CD4-positive, alpha-beta T cell treated with Interleukin-6 for 4 hours (primary cell): ENCODE results near the gene HCN1.

Experiments used
- DNase-seq: peaks from one replicate; pipeline ENCODE4 v3.0.0-alpha.2; 2020; ENCODE audit warnings: mixed read lengths

The HCN1 gene

GRCh38 chr5:45696206-45696836, at the start of gene HCN1:
TSS of gene HCN1 (minus strand) at chr5:45696380.
- DNase-seq: no peak

- no peak for DNase-seq
Observed at GRCh38 chr5:45741110-45741509, 44.9 kb upstream of the HCN1 start.

DNA sequence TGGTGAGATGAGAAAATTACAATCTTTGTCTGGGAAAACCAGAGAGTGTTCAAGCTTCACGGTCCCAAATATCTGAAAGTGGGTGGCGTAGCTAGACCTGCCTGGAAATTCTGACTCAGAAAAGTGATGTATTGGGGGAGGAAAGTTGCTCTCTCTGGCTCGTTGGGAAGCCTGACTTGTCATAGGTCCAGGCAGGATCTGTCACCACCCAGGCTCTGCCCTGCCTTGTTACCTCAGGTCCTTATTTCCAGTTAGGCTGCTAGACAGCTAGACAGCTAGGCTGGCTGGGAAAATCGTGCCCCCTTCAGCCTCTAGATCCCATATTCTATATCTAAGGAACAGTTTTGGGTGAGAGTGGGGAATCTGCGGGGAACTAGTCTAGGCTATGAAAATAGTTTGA, 41.0 kb upstream of the HCN1 start:
- DNase-seq: no peak

- no peak for DNase-seq
Observed at GRCh38 chr5:45725537-45725936, 29.4 kb upstream of the HCN1 start.

DNA sequence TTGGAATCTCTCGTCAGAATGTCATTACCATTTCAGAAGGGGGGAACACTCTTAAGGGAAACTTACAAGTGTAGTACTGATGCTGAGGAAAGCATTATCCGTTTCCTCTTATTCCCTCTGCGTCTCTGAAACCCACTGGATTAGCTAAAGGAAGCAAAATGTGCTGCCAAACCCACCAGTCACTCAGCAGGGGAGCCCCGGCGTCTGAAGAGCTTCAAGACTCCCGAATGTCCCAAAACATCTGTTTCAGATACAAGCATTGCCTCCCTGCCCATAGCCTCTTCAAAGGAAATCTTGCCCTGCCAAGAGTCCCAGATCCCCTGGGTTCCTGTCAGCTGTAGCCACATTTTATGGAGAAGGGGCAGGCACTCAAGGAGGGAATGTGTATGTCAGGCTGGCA, 1.0 kb upstream of the HCN1 start:
- no peak for DNase-seq

DNA sequence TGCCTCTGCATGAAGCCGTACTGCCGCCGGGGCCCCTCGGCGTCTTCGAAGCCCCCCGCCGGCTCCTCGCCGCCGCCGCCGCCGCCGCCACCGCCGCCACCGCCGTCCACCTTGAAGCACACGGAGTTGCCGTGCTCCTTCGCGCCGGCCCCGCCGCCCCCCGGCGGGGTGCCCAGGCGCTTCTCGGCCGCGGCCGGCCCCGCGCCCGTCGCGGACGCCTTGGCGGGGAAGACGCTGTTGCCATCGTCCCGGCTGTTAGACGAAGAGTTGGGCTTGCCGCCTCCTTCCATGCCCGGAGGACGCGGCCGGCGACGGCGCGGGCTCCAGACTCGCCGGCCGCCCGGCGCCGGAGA, 400 bp downstream of the HCN1 start:
- no peak for DNase-seq

DNA sequence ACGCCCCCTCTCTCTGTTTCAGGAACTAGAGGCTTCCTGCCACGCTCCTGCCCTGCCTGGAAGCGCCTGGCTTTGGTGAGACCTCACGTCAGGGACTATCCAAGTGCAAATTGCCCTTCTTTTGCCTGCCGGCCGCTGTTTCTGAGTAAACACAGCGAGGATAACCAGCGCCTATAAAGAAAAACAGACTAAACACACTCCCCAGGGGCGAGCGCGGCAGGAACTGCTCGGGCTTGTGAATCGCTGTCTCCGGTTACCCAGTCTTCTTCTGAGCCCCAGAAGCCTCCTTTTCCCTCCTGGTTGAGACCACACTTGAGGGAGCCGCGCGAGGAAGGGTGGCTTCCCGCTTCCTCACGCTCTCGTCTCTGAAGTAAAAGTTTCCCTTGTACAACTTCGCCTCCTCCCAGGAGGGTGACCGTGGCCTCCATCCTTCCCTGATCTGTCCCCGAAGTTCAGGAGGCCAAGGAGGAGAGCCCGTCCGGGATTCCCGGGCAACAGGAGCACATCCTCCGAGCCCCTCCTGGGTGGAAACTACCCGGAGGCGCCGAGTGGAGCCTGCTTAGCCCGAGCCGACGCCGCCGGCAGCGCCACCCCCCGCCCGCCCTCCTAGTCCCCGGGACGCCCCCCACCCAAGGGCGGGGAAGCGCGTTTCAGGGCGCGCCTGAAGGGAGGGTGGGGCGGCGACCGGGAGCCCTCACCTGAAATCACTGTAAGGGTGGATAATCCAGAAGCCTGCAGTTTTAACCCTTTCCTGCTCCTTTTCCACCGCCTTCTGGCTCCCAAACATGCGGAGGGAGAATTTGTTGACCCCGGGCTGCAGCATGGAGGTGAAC, 993 bp downstream of the HCN1 start:
- no peak for DNase-seq

DNA sequence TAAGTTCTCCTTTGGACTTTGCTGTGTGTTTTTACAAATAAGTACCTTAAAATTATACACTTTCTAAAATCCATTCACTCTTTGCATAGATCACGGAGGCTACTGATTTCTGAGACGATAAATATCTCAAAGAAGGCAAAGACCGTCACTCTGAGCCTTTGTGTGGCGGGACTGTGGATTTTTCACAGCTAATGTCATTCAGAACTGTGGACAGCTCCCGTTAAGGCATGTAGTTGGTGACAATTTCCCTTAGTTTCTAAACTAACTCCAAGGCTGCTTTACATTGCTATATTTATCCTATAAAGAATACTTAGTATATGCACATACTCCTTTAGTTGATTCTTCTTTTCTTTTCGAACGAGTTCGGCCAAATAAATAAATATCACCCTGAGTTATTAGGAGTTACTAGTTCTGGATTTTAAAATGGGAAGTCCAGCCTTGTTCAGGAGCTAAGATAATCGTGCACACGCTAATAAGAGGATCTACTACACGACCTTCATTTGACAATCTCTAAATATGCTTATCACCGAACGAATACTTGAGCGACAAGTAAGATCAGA, 1.8 kb downstream of the HCN1 start:
- no peak for DNase-seq

- no peak for DNase-seq
Observed at GRCh38 chr5:45692481-45692880, 3.7 kb downstream of the HCN1 start.

DNA sequence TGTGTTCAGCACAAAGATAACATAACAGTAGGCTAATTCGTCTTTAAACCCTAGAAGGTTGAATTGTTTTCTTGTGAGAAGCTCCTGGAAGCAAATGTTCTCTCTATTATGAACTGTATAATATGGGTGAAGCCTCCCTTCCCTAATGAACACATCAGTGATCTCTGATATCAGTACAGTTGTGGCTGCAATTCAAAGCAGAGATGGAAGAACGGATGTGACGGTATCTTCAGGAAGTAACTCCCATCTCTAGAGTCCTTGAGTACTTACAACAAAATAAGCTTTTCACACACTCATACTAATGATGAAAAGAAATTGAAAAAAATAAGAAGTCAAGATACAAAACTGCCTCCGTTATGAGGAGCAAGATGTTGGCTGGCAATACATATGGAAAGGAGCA, 4.5 kb downstream of the HCN1 start:
- DNase-seq: no peak

- DNase-seq: no peak
Observed at GRCh38 chr5:45687701-45688100, 8.5 kb downstream of the HCN1 start.

DNA sequence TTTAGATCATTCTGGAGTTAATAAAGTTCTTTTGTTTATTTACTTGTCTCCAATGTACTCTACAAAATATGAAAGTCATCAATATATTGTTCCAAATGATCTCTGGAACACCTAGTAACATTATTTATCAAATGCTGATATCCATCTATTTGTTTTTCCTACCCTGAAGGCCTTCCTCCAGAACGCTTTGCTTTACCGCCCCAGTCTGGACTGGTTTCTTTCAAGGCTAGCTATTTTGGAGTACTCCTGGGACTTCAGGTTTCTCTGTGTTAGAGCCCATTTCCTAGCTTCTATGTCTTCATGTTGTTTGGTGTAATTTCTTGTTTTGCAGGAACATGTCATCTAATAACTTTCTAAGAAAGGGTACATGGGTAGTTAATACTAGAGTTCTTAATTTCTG, 9.6 kb downstream of the HCN1 start:
- no peak for DNase-seq

- no peak for DNase-seq
Observed at GRCh38 chr5:45684118-45684517, 12.1 kb downstream of the HCN1 start.

- no peak for DNase-seq
Observed at GRCh38 chr5:45680950-45681349, 15.2 kb downstream of the HCN1 start.

- no peak for DNase-seq
Observed at GRCh38 chr5:45677524-45677923, 18.7 kb downstream of the HCN1 start.

DNA sequence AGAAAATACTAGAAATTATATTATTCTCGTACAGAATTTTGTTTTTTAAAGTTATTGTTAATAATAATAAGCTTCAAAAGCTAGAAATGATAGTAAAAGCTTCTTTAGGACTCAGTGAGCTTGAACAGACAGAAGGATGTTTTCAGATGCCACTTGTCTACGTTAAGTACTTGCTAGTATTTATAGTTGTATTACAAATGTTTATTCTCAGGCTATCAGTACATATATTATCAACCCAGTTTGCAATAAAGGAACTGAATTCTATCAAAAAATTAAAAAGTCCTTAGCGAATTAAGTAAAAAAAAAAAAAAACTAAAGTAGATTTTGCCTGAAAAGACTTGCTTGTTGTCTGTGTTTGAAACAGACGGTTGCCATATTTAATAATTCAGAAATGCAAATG, 23.9 kb downstream of the HCN1 start:
- no peak for DNase-seq

DNA sequence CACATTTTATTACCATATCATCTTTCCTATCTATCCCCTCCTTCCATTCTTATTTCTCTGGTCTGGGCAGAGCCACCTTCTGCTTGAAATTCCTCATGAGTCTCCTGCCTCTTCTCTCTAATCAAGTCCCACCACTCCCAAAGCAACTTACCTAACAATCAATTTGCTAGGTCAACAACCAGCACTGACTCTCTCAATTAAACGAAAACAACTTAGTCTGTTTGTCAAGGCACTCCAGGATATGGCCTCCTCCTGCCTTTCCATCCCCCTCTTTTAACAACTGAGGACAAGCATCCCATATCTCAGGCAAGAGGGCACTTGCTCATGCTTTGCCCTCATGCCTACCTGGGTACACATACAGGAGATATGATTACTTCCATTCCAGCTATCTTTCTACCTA, 47.4 kb downstream of the HCN1 start:
- DNase-seq: no peak

DNA sequence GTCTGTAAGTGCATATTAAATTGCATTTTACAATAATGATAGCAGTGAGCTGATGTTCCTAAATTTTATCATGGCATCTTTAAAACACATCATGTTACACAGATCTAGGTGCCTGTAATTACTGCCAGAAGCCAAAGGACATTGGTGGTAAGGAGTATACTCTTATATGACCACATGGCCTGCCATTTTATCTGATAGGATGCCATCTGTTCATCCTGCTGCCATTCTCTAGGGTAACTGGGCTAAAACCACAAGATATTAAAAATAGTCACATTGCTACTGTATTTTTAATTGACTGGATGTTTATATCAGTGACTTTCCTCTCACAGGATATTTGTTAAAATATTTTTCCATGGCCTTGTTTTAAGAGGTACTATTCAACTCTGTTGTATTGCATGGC, 53.1 kb downstream of the HCN1 start:
- DNase-seq: no peak

GRCh38 chr5:45642370-45642769, 53.8 kb downstream of the HCN1 start:
- DNase-seq: no peak

GRCh38 chr5:45639040-45639439, 57.1 kb downstream of the HCN1 start:
- DNase-seq: no peak

GRCh38 chr5:45627076-45627656, 69.0 kb downstream of the HCN1 start:
- DNase-seq: no peak

- no peak for DNase-seq
Observed at GRCh38 chr5:45623832-45624231, 72.3 kb downstream of the HCN1 start.

- DNase-seq: no peak
Observed at GRCh38 chr5:45622365-45622764, 73.8 kb downstream of the HCN1 start.

DNA sequence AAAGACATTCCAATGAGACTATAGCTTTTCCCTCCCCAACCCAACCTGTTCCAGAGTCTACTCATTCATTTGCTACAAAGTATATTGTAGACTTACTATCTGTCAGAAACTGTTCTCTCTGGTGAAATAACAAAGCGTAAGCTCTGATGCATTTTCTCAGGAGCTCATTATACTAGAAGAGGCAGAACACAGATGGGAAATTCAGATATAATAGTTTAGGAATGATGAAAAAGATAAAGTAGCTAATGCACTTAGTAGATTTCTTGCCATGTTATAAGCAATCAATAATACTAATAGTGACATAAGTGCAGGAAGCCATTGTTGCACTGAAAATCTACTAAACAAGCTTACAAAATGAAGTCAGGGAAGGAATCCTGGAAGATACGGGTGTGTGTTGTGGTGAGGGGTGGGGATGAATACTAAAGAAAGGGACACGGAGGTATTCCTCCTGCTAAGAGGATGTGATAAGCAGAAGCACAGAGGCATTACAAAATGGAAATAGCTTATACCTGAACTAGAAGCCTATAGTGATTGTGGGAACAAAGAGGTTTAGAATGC, 78.2 kb downstream of the HCN1 start:
- DNase-seq: no peak
